ENCODE data around the gene GRM7.

GRM7 gene

GRCh38 chr3:7436542-7436941, 575.6 kb downstream of the GRM7 start:
- TF ChIP-seq, protein P1, sequence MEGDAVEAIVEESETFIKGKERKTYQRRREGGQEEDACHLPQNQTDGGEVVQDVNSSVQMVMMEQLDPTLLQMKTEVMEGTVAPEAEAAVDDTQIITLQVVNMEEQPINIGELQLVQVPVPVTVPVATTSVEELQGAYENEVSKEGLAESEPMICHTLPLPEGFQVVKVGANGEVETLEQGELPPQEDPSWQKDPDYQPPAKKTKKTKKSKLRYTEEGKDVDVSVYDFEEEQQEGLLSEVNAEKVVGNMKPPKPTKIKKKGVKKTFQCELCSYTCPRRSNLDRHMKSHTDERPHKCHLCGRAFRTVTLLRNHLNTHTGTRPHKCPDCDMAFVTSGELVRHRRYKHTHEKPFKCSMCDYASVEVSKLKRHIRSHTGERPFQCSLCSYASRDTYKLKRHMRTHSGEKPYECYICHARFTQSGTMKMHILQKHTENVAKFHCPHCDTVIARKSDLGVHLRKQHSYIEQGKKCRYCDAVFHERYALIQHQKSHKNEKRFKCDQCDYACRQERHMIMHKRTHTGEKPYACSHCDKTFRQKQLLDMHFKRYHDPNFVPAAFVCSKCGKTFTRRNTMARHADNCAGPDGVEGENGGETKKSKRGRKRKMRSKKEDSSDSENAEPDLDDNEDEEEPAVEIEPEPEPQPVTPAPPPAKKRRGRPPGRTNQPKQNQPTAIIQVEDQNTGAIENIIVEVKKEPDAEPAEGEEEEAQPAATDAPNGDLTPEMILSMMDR (IDR thresholded peaks at IDR 0.05; ENCODE audit: low read depth, low read length), result no peak
- TF ChIP-seq EZH2phosphoT487 (IDR thresholded peaks at IDR 0.05; ENCODE audit: low read depth), result no peak
- H3K27me3 ChIP-seq (ENCODE audit: low read depth, low read length), result no peaks in the 10 kb centered on the region
- no peaks in the 10 kb centered on the region for H3K4me1 ChIP-seq (ENCODE audit: low read length)
- no peak overlapping the region for H3K4me2 ChIP-seq (ENCODE audit: low read length)
- no peak overlapping the region for H3K4me3 ChIP-seq (ENCODE audit: low read length)
- no peaks in the 10 kb centered on the region for H3K36me3 ChIP-seq (replicated peaks; ENCODE audit: low read depth, low read length)
- H3K27ac ChIP-seq (ENCODE audit: low read length), result no peak overlapping the region
- no peaks in the 10 kb centered on the region for H3K79me2 ChIP-seq (ENCODE audit: low read length)
- H3K9me3 ChIP-seq (ENCODE audit: insufficient read depth, low read length), result peaks cover 10% of the 10 kb centered on the region
- H4K20me1 ChIP-seq (ENCODE audit: insufficient read depth, low read length), result no peaks in the 10 kb centered on the region
- no peak overlapping the region for H2AFZ ChIP-seq (ENCODE audit: low read depth, low read length)
- no peak overlapping the region for H3K9ac ChIP-seq (ENCODE audit: low read length)

DNA sequence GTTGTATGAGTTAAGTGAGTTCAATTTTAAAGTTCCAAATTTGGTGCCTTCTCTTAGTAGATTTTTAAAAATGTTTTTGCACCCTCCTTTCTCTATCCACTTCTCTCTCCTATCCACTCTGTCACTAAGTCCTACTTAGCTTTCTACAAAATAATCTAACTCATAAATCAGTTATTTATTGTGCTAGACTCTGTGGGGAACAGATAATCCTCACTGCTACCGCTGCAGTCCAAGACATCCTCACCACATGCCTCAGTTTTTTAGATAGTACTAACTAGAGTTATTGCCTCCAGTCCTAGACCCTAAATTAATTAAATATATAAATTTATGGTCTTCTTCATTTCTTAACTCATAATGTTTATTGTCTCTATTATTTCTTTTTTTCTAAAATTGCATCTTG, 576.3 kb downstream of the GRM7 start:
- no peaks in the 10 kb centered on the region for H3K36me3 ChIP-seq (replicated peaks; ENCODE audit: low read depth, low read length)
- H3K27ac ChIP-seq (ENCODE audit: low read length), result no peak overlapping the region
- no peaks in the 10 kb centered on the region for H3K27me3 ChIP-seq (ENCODE audit: low read depth, low read length)
- no peaks in the 10 kb centered on the region for H3K79me2 ChIP-seq (ENCODE audit: low read length)
- no peaks in the 10 kb centered on the region for H4K20me1 ChIP-seq (ENCODE audit: insufficient read depth, low read length)
- peaks cover 10% of the 10 kb centered on the region for H3K9me3 ChIP-seq (ENCODE audit: insufficient read depth, low read length)
- H3K4me3 ChIP-seq (ENCODE audit: low read length), result no peak overlapping the region
- H3K4me2 ChIP-seq (ENCODE audit: low read length), result no peak overlapping the region
- TF ChIP-seq, protein P1 (IDR thresholded peaks at IDR 0.05; ENCODE audit: low read depth, low read length), result no peak
- TF ChIP-seq EZH2phosphoT487 (IDR thresholded peaks at IDR 0.05; ENCODE audit: low read depth), result no peak
- H2AFZ ChIP-seq (ENCODE audit: low read depth, low read length), result no peak overlapping the region
- H3K4me1 ChIP-seq (ENCODE audit: low read length), result no peaks in the 10 kb centered on the region
- H3K9ac ChIP-seq (ENCODE audit: low read length), result no peak overlapping the region

GRCh38 chr3:7439101-7439680, 578.3 kb downstream of the GRM7 start:
- no peaks in the 10 kb centered on the region for H3K4me1 ChIP-seq (ENCODE audit: low read length)
- H3K4me3 ChIP-seq (ENCODE audit: low read length), result no peak overlapping the region
- TF ChIP-seq EZH2phosphoT487 (IDR thresholded peaks at IDR 0.05; ENCODE audit: low read depth), result no peak
- TF ChIP-seq, protein P1 (IDR thresholded peaks at IDR 0.05; ENCODE audit: low read depth, low read length), result no peak
- no peaks in the 10 kb centered on the region for H3K79me2 ChIP-seq (ENCODE audit: low read length)
- no peaks in the 10 kb centered on the region for H3K36me3 ChIP-seq (replicated peaks; ENCODE audit: low read depth, low read length)
- no peaks in the 10 kb centered on the region for H3K9me3 ChIP-seq (ENCODE audit: insufficient read depth, low read length)
- H3K4me2 ChIP-seq (ENCODE audit: low read length), result no peak overlapping the region
- no peak overlapping the region for H2AFZ ChIP-seq (ENCODE audit: low read depth, low read length)
- H3K9ac ChIP-seq (ENCODE audit: low read length), result no peak overlapping the region
- no peak overlapping the region for H3K27ac ChIP-seq (ENCODE audit: low read length)
- H4K20me1 ChIP-seq (ENCODE audit: insufficient read depth, low read length), result no peaks in the 10 kb centered on the region
- no peaks in the 10 kb centered on the region for H3K27me3 ChIP-seq (ENCODE audit: low read depth, low read length)

DNA sequence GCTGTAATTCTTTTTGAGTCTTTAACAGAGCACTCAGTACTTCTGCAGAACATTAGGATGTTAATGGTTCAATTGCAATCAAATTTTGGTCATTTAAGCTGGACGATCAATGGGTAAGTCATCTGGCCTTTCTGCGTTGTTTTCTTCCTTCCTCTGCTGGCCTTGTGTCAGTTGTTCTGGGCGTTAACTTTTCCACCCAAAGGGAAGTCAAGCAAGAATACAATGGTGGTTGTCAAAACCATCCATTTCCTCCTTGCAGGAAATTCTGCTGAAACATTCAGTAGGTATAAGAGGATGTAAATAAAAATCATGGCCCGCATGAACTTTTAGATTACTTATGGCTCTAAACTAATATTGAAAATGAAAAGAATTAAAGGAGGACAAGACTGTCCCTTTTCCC, 584.0 kb downstream of the GRM7 start:
- TF ChIP-seq EZH2phosphoT487 (IDR thresholded peaks at IDR 0.05; ENCODE audit: low read depth), result no peak
- TF ChIP-seq, protein P1 (IDR thresholded peaks at IDR 0.05; ENCODE audit: low read depth, low read length), result no peak
- no peak overlapping the region for H3K27ac ChIP-seq (ENCODE audit: low read length)
- H2AFZ ChIP-seq (ENCODE audit: low read depth, low read length), result no peak overlapping the region
- no peaks in the 10 kb centered on the region for H3K27me3 ChIP-seq (ENCODE audit: low read depth, low read length)
- H3K36me3 ChIP-seq (replicated peaks; ENCODE audit: low read depth, low read length), result no peaks in the 10 kb centered on the region
- H3K9me3 ChIP-seq (ENCODE audit: insufficient read depth, low read length), result no peaks in the 10 kb centered on the region
- H3K4me2 ChIP-seq (ENCODE audit: low read length), result no peak overlapping the region
- no peaks in the 10 kb centered on the region for H3K79me2 ChIP-seq (ENCODE audit: low read length)
- H3K4me3 ChIP-seq (ENCODE audit: low read length), result no peak overlapping the region
- H3K4me1 ChIP-seq (ENCODE audit: low read length), result peaks cover 8% of the 10 kb centered on the region
- no peak overlapping the region for H3K9ac ChIP-seq (ENCODE audit: low read length)
- H4K20me1 ChIP-seq (ENCODE audit: insufficient read depth, low read length), result no peaks in the 10 kb centered on the region
